K562 (cell line): ENCODE measurements around the gene SYPL2. TPM values are rescaled to one million over a fixed set of nuclear protein-coding genes. Genes with fewer than 3 reads are reported as not detected.

ENCODE experiments used
- BHLHE40 ChIP-seq: IDR thresholded peaks from 2 replicates; pipeline ENCODE4 v1.6.1; 2011; ENCODE audit warnings: low read length, improper control_type of control experiment
- GTF2F1 ChIP-seq: IDR thresholded peaks from 2 replicates; pipeline ENCODE4 v1.6.1; 2011; ENCODE audit warnings: low read depth, low read length, improper control_type of control experiment
- MCM7 ChIP-seq, 2 experiments: fragments of 450-650 bp; IDR thresholded peaks; 2 replicates each; pipeline ENCODE4 v1.6.1; 2016 to 2018
- NFE2 ChIP-seq: IDR thresholded peaks from 2 replicates; pipeline ENCODE4 v1.6.1; 2014; ENCODE audit warnings: antibody characterized with exemption, low read depth
- POLR2B ChIP-seq: fragments of 450-650 bp; IDR thresholded peaks from 2 replicates; pipeline ENCODE4 v1.6.1; 2018; ENCODE audit warnings: low read depth; ENCODE audit not compliant: partially characterized antibody
- SMARCE1 ChIP-seq: fragments of 450-650 bp; IDR thresholded peaks from 2 replicates; pipeline ENCODE4 v1.7.1; 2016; ENCODE audit warnings: mild to moderate bottlenecking
- TBL1XR1 ChIP-seq, 2 experiments: IDR thresholded peaks; 2 replicates each; pipeline ENCODE4 v1.6.1; 2012; ENCODE audit warnings: improper control_type of control experiment in 2 of 2, low read length in 2 of 2, mild to moderate bottlenecking in 1 of 2
- polyA plus RNA-seq, 8 experiments: library from polyadenylated mRNA; depleted of rRNA in 4 of 8; stranded (reverse) in 5 of 8; unstranded in 3 of 8; fragments of >200 nt; fragmentation: Nextera tagmentation in 2 of 8; fragmentation: Illumina TruSeq in 1 of 8; extraction: Ambion mirVana in 2 of 8; extraction: Trizol in 1 of 8; gene quantifications; 2 replicates each; pipeline versions ENCODE4 v1.2.1 to v1.2.3, GENCODE V29; 2011 to 2014; ENCODE audit warnings: inconsistent platforms in 1 of 8, missing spikeins in 1 of 8
- total RNA-seq, 7 experiments: library from RNA; depleted of rRNA in 6 of 7; stranded (reverse); fragments of >200 nt in 6 of 7; fragmentation: Illumina TruSeq in 2 of 7; extraction: Trizol in 2 of 7; gene quantifications; 2 replicates each; pipeline versions ENCODE4 v1.2.1 to v1.2.3, GENCODE V29; 2011 to 2021; ENCODE audit warnings: low replicate concordance in 1 of 7
- TF ChIP-seq, protein P1 (sequence below): fragments of 200-600 bp; sonication (generic); IDR thresholded peaks from one replicate; pipeline ENCODE4 v1.6.1; 2012; ENCODE audit warnings: mild to moderate bottlenecking, low read depth, low read length, inconsistent platforms
- TF ChIP-seq, protein P2 (sequence below): fragments of 250-450 bp; sonication (Bioruptor Pico); IDR thresholded peaks from 2 replicates; pipeline ENCODE4 v1.4.0; 2020; ENCODE audit warnings: mild to moderate bottlenecking, moderate library complexity
- TF ChIP-seq, protein P3 (sequence below): sonication (generic); formaldehyde crosslinking; IDR thresholded peaks from 2 replicates; pipeline ENCODE4 v1.8.0; 2023; ENCODE audit warnings: mild to moderate bottlenecking, missing genetic modification reagents

The SYPL2 gene
- total and polyA plus RNA-seq, 9 of the 15 experiments (the other 6 are each of a cell fraction or from before 2014, with no cell fraction given) = 0.03 to 0.20 (median 0.07) TPM; not detected in 2

DNA sequence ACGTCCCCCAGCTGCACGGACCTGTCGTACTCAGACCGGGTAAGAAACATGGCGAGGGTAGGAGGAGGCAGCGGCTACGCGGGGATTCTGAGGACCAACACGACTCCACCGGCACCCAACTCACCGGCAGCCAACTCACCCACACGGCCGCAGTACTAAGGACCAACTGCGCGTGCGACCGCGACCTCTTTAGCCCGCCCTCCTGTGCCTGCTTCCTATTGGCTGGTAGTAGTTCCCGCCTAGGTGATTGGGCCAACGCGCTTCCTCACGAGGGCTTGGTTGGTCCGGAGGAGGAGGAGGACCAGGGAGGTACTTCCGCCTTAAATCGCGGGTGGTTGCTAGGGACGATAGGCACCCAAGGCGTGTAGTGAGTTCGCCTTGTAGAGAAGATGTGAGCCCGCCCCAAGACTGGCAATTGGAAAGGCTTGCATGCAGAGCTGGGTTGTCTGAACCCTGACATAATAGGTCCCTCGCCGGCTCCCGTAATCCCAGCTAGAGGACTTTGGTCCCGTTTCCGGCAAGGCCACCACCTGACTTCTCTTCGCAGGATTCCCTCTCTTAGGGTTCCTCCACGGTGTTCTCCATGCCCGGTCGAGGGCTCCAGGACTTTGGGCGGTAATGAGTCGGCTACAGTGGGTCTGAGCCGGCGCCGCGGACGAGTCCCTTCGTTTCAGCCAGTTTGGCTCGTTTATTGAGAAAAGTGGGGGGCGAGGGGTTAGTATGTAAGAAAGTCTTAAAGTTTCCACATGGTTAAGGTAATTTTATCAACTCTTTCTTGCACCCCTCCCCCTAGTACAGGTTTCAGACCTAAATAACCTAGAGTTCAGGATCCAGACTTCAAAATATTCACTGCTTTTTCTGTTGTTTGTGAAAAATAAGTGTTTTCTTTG is 39.8 kb upstream of the SYPL2 start, which contains the start of gene PSMA5 (continued):
- TF ChIP-seq, protein P1, sequence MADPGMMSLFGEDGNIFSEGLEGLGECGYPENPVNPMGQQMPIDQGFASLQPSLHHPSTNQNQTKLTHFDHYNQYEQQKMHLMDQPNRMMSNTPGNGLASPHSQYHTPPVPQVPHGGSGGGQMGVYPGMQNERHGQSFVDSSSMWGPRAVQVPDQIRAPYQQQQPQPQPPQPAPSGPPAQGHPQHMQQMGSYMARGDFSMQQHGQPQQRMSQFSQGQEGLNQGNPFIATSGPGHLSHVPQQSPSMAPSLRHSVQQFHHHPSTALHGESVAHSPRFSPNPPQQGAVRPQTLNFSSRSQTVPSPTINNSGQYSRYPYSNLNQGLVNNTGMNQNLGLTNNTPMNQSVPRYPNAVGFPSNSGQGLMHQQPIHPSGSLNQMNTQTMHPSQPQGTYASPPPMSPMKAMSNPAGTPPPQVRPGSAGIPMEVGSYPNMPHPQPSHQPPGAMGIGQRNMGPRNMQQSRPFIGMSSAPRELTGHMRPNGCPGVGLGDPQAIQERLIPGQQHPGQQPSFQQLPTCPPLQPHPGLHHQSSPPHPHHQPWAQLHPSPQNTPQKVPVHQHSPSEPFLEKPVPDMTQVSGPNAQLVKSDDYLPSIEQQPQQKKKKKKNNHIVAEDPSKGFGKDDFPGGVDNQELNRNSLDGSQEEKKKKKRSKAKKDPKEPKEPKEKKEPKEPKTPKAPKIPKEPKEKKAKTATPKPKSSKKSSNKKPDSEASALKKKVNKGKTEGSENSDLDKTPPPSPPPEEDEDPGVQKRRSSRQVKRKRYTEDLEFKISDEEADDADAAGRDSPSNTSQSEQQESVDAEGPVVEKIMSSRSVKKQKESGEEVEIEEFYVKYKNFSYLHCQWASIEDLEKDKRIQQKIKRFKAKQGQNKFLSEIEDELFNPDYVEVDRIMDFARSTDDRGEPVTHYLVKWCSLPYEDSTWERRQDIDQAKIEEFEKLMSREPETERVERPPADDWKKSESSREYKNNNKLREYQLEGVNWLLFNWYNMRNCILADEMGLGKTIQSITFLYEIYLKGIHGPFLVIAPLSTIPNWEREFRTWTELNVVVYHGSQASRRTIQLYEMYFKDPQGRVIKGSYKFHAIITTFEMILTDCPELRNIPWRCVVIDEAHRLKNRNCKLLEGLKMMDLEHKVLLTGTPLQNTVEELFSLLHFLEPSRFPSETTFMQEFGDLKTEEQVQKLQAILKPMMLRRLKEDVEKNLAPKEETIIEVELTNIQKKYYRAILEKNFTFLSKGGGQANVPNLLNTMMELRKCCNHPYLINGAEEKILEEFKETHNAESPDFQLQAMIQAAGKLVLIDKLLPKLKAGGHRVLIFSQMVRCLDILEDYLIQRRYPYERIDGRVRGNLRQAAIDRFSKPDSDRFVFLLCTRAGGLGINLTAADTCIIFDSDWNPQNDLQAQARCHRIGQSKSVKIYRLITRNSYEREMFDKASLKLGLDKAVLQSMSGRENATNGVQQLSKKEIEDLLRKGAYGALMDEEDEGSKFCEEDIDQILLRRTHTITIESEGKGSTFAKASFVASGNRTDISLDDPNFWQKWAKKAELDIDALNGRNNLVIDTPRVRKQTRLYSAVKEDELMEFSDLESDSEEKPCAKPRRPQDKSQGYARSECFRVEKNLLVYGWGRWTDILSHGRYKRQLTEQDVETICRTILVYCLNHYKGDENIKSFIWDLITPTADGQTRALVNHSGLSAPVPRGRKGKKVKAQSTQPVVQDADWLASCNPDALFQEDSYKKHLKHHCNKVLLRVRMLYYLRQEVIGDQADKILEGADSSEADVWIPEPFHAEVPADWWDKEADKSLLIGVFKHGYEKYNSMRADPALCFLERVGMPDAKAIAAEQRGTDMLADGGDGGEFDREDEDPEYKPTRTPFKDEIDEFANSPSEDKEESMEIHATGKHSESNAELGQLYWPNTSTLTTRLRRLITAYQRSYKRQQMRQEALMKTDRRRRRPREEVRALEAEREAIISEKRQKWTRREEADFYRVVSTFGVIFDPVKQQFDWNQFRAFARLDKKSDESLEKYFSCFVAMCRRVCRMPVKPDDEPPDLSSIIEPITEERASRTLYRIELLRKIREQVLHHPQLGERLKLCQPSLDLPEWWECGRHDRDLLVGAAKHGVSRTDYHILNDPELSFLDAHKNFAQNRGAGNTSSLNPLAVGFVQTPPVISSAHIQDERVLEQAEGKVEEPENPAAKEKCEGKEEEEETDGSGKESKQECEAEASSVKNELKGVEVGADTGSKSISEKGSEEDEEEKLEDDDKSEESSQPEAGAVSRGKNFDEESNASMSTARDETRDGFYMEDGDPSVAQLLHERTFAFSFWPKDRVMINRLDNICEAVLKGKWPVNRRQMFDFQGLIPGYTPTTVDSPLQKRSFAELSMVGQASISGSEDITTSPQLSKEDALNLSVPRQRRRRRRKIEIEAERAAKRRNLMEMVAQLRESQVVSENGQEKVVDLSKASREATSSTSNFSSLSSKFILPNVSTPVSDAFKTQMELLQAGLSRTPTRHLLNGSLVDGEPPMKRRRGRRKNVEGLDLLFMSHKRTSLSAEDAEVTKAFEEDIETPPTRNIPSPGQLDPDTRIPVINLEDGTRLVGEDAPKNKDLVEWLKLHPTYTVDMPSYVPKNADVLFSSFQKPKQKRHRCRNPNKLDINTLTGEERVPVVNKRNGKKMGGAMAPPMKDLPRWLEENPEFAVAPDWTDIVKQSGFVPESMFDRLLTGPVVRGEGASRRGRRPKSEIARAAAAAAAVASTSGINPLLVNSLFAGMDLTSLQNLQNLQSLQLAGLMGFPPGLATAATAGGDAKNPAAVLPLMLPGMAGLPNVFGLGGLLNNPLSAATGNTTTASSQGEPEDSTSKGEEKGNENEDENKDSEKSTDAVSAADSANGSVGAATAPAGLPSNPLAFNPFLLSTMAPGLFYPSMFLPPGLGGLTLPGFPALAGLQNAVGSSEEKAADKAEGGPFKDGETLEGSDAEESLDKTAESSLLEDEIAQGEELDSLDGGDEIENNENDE = no peak
- TF ChIP-seq NFE2 = no peak
- TF ChIP-seq TBL1XR1 (IDR thresholded peaks at IDR 0.05; ENCODE audit: low read length in 2 of 2) = no peak
- no peak for TF ChIP-seq MCM7 (IDR thresholded peaks at IDR 0.05)
- peak; percentile 84 for TF ChIP-seq BHLHE40
- peak; percentile 97 for TF ChIP-seq POLR2B
- TF ChIP-seq GTF2F1 = no peak; the same call in 1 of the 2 replicates
- TF ChIP-seq, protein P2, sequence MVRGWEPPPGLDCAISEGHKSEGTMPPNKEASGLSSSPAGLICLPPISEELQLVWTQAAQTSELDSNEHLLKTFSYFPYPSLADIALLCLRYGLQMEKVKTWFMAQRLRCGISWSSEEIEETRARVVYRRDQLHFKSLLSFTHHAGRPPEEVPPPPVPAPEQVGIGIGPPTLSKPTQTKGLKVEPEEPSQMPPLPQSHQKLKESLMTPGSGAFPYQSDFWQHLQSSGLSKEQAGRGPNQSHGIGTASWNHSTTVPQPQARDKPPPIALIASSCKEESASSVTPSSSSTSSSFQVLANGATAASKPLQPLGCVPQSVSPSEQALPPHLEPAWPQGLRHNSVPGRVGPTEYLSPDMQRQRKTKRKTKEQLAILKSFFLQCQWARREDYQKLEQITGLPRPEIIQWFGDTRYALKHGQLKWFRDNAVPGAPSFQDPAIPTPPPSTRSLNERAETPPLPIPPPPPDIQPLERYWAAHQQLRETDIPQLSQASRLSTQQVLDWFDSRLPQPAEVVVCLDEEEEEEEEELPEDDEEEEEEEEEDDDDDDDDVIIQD = no peak
- no peak for TF ChIP-seq SMARCE1
- TF ChIP-seq, protein P3, sequence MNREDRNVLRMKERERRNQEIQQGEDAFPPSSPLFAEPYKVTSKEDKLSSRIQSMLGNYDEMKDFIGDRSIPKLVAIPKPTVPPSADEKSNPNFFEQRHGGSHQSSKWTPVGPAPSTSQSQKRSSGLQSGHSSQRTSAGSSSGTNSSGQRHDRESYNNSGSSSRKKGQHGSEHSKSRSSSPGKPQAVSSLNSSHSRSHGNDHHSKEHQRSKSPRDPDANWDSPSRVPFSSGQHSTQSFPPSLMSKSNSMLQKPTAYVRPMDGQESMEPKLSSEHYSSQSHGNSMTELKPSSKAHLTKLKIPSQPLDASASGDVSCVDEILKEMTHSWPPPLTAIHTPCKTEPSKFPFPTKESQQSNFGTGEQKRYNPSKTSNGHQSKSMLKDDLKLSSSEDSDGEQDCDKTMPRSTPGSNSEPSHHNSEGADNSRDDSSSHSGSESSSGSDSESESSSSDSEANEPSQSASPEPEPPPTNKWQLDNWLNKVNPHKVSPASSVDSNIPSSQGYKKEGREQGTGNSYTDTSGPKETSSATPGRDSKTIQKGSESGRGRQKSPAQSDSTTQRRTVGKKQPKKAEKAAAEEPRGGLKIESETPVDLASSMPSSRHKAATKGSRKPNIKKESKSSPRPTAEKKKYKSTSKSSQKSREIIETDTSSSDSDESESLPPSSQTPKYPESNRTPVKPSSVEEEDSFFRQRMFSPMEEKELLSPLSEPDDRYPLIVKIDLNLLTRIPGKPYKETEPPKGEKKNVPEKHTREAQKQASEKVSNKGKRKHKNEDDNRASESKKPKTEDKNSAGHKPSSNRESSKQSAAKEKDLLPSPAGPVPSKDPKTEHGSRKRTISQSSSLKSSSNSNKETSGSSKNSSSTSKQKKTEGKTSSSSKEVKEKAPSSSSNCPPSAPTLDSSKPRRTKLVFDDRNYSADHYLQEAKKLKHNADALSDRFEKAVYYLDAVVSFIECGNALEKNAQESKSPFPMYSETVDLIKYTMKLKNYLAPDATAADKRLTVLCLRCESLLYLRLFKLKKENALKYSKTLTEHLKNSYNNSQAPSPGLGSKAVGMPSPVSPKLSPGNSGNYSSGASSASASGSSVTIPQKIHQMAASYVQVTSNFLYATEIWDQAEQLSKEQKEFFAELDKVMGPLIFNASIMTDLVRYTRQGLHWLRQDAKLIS (CRISPR knock-in tag) = 0 out of 2 replicates have a peak, but pooled peaks have one; percentile 63
